DLD1 (cell line): Measurements from ENCODE around the gene CAPN9.
"Not testable (repeated sequence)": the region's sequence is repeated elsewhere in the genome, so short reads cannot be mapped to it uniquely, and the experiment has no call there.

Experiments
- in situ Hi-C: cut with HindIII; loops from 2 replicates; pipeline ENCODE4 v1.10.0; 2017; ENCODE audit warnings: low sequenced_read_pairs

Gene CAPN9

DNA sequence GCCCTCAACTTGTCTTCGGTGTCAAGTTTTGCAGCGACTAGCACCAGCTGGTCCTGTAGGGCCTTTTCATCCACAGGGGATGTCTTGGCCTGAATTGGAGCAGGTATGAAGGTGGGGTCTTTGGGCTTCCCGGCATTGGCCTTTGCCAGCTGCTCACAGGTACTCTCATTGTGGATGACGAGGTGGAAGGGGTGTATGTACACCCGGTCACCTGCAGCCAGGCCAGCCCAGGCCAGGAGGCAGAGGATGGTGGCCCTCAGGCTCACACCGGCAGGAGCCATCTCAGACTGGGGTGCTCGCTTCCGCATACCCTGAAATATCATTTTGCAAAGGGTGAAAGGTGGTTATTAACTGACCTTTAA is 36.7 kb upstream of the CAPN9 start:
- in situ Hi-C loops: no loop called here

DNA sequence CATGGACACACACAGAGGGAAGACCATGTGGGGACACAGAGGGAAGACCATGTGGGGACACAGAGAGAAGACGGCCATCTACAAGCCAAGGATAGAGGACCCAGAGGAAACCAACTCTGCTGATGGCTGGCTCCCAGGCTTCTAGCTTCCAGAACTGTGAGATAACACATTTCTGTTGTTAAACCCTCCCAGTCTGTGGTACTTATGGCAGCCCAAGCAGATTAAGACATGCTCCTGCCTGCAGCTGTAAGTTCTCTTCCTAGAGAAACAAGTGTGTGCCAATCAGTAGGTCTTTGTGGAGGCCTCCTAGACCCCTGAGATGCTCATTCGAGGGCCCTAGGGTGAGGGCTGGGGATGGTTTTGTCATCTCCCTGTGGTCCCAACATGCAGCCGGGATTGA is 35.9 kb upstream of the CAPN9 start:
- in situ Hi-C loops: no loop called here

DNA sequence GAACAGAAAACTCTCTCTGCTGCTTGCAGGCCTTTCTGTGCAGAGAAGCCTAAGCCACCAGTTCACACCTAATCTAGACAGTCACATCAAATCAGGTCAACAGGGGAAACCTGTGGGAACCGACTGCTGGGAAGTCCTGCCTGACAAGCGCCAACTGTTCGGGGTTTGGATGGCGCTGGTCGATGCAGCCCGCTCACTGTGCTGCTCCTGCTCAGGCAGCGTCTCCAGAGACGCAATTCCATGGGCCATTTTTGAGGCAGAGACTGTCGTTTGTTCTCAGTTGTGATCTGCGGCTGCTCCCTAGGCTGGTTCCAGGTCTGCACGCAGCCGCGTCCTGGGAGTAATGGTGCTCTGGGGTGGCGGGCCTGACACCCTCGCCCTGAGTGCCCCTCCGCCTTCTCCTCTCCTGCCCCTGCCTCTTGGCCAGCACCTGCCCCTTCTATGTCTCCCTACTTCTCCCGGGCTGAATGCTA is 34.7 kb upstream of the CAPN9 start:
- in situ Hi-C loops: no loop called here

DNA sequence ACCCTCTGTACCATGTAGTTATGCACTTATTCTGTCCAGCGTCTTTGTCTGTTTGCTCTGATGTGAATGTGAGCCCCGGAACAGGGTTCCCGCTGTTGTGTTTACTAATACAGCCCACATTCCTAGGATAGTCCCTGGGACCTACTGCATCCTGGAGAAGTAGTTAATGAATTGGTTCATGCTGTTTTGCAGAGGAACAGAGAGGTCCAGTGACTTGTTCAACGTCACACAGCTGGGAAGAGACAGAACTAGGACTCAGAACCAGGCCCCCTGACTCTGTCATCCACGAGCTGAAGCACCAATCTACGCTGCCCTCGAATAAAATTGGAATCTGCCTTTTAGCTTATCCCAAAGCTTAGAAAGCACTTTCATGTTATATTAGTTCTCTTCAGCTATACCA is 34.0 kb upstream of the CAPN9 start:
- in situ Hi-C loops: no loop called here

DNA sequence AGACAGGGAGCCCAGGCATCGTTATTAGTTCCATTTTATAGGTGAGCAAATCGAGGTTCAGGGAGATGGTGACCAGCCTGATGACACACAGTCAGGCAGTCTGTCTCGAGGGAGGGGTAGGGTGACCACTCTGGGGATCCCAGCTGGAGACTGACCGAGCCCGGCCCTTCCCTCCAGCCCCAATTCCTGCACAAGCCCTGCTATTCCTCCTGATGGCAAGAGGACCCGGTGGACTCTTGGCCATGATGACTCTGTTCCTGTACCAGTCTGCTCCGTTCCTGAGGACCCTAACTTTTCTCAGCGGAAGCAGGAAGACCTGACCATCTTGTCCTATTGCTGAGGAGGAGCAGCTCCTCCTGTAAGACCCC is 33.7 kb upstream of the CAPN9 start:
- in situ Hi-C loops: no loop called here

DNA sequence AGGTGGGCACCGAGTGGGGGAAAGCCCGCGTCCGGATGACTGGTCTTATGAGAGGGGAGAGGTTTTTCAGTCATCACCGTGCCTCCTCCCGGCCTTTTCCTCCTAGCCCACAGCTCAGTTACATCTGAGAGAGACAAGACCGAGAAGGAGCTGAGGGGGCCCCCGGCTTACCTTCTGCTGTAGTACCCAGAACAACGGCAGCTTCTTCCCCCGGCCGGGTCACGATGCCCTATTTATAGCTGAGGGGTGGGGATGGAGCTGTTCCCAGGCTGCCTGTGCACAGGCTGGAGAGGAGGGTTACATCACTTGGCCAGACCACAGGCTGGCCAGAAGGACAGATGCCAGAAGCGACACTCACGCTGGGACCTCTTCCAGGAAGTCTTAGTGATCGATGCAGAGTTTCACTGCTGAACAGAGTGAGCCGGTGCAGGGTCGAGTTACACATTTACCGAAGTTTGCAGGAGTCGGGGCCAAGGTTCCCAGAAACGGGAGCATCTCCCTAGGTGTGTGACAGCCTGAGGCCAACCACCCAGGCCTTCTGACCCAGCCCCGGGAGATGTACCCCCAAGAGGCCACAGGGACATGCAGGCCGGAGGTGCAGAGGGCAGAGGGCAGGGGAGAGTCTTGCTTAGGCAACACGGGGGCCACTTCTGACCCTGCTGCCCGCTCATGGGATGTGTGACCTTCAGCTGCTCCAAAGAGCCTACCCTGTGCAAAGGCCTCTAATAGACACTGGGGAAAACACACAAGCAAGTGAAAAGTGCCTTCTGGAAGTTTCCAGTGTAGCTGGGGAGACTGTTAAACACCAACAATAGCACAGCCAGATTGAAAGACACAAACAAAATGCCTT is 33.0 kb upstream of the CAPN9 start, which contains the start of gene AGT:
Gene AGT, minus strand, starts transcription at position 208 of the 850 bp plus-strand sequence. CDS start 3,299 bp downstream, outside the sequence.
- in situ Hi-C loops: no loop called here

DNA sequence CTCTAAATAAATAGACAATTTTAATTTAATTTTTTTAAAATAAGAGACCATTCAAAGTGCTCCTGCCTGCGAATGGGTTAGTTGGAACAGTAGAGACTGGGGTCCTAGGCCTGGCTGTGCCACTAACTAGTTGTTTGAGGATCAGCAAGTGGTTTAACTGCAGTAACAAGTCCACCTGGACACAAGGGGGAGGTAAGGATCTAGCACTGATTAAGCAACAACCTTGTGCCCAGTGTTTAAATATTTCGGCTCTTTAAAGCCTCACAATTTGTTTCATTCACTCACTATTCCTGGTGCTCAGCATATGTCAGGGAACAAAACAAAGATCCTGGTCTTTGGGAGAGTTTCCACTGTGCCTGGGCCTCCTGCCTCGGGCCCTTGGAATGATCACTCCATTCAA is 31.7 kb upstream of the CAPN9 start:
- in situ Hi-C loops: no loop called here

DNA sequence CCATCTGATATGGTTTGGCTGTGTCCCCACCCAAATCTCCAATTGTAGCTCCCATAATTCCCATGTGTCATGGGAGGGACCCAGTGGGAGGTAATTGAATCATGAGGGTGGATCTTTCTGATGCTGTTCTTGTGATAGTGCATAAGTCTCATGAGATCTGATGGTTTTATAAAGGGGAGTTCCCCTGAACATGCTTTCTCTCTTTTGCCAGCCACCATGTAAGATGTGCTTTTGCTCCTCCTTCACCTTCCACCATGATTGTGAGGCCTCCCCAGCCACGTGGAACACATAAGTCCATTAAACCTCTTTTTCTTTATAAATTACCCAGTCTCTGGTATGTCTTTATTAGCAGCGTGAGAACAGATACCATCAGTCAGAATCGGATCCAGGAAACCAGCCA is 30.7 kb upstream of the CAPN9 start:
- in situ Hi-C loops: not testable (repeated sequence)

DNA sequence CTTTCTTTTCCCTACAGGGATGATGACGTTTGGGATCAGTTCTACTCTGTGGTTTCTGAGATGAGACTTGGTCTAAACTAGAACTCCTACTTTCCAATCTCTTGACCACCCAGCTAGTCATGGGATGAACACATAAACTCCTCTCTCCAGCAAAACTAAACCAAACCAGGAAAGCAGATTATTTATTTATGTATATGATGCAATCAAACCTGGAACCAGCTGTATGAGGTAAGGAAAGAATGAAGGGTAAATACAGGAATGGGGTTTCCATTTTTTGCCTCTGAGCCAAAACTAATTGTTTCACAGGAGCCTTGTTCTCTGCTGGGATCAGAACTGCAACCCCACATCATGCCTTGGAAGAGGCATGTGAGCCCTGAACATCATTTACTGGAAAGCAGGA is 29.9 kb upstream of the CAPN9 start:
- in situ Hi-C loops: no loop called here

DNA sequence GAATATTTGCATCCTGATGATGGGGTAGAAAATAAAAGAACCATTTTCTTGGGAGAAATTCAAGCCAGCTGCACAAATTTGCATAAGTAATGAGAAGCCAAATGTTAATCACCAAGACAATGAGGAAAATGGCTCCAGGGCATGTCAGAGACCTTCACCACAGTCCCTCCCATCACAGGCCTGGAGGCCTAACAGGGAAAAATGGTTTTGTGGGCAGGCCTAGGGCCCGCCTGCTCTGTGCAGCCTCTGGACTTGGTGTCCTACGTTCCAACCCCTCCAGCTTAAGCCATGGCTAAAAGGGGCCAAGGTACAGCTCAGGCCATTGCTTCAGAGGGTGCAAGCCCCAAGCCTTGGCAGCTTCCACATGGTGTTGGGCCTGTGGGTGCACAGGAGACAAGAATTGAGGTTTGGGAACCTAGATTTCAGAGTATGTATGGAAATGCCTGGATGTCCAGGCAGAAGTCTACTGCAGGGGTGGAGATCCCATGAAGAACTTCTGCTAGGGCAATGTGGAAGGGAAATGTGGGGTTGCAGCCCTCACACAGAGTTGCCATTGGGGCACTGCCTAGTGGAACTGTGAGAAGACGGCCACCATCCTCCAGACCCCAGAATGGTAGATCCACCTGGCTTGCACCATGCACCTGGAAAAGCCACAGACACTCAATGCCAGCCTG is 25.2 kb upstream of the CAPN9 start:
- in situ Hi-C loops: not testable (repeated sequence)

DNA sequence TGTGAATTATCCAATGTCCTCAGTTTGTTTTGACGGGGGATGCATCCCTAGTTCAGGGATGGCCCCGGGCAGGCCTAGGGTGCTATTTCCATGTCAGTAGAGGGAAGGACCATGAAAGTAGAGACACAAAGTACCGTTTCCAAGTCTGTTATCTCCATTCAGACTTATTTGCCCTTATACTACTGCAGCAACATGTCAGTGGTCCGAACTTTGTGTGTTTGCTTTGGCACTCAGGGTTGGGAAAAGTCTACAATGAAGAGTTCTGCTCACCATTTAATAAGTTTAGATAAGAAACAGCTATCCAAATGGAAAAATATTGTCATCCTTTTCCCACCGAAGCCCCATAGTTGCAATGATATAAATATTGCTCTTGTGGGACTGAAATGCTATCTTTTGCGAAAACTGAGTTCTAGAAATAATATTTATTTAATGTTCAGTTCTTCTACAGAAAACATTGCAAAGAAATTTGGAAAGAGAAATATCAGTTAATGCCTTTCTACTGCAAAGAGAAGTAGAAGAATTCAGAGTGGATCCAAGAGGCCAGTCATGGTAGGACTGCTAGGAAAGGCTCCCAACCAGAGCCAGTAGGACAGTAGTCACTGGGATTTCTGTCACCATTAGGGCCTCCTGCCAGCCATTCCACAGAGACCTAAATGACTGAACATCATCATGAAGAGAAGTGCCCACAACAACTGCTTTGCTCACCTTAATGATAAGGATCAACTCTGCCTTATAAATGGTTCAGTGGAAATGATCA is 21.8 kb upstream of the CAPN9 start:
- in situ Hi-C loops: loop anchor here (5.0 kb wide), 1 partner anchor 83 kb away; the partner anchor contains the start of gene COG2

DNA sequence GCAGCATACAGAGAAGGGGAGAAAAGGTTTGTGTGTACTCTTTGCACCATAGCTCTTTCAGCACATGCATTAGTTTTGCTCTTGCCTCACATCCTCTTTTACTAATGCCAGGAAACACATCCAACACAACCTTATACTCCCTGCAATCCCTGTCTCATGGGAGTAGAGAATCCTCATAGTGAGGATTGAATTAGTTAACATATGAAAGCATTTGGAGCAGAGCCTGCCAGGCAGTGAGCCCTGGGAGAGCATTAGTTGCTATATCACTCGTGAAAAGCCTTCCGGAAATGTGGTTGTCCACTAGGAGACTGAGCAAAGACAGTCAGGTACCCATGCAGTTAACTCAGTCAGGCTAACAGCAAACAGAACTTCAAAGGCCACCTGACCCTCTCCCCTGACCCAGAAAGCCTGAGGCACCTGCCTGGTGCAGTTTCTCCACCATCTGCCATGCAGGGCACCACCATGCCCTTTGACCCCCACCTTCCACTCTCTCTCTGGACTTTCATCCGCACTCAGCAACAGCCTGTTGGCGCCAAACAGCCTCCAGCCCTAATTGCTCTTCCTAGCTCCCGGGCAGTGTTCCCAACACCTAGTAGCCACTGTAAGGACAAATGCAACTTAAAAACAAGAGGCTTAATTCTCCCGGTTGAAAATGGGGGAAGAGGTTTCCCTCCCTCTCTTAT is 18.3 kb upstream of the CAPN9 start:
- in situ Hi-C loops: loop anchor here (5.0 kb wide), 1 partner anchor 87 kb away; the partner anchor contains the start of gene COG2

DNA sequence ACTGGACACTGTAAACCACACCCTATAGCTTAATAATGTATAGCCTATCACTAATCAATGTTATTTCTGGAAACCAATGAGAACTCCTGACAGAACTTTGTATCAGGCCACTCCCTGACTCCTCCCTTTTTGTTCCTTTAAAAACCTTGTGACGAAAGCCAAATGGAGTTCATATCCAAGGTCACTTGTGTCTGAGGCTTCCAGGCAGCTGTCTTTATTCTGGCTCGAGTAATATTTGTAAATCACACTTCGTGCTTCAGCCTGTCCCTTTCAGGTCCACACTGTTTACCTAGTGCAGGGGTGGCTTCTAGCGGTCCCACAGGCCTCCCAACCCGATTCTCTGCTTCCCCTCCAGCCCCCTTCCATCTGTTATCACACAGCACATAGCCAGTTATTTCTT is 16.2 kb upstream of the CAPN9 start:
- in situ Hi-C loops: no loop called here

DNA sequence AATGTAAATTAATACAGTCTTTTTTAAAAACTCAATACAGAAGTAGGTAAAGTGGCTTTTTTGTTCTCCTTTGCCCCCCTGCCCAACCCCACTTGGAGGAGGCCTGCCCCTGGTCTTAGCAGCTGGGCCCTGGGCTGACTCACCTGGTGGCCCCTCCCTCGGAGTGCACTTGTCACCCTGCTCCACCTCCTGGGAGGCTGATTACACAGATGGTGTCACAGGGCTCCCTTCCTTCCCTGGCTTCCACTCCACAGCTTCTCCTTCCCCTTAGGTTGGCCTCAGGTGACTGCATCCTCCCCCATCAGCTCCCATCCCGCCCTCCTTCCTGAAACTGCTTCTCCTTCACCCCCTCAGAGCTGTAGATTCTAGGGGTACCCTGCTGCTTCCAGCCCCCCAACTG is 11.7 kb upstream of the CAPN9 start:
- in situ Hi-C loops: no loop called here

DNA sequence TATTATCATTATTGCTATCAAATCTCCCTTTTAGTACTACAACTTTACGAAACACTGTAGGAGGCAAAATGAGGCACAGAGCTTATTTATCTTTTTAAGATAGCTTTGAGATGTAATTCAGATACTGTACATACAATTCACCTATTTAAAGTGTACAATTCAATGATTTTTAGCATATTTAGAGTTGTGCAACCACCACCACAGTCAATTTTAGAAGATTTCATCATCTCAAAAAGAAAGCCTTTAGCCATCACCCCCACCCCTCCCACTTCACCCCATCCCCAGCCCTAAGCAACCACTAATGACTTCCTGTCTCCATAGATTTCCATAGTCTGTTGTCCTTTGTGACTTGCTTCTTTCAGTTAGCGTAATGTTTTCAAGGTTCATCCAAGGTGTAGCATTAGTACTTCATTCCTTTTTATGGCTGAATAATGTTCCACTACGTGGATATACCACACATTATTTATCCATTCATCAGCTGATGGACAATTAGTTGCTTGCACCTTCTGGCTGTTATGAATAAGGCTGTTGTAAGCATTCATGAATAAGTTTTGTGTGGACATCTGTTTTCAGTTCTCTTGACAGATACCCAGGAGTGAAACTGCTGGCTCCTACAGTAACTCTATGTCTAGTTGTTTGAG is 9.4 kb upstream of the CAPN9 start:
- in situ Hi-C loops: no loop called here

DNA sequence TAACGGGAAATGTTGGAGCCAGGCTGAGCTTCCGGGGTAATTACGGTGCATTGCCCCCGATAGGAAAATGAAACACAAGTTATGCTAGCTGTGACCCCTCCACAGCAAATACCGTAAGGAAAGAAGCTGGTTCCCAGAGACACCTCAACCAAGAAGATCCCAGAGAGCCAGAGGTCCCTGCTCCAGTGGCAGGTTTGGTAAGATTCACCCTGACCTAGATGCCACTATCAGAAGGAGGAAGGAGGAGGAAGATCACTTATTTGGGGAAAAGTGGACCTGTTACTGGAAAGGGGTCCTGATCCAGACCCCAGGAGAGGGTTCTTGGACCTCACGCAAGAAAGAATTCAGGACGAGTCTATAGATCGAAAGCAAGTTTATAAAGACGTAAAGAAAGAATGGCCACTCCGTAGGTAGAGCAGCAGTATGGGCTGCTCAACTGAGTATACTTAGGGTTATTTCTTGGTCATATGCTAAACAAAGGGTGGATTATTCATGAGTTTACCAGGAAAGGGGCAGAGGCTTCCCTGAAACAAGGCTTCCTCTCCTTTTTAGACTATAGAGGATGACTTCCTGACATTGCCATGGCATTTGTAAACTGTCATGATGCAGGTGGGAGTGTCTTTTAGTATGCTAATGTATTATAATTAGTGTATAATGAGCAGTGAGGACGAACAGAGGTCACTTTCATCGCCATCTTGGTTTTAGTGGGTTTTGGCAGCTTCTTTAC is 7.5 kb upstream of the CAPN9 start:
- in situ Hi-C loops: no loop called here

DNA sequence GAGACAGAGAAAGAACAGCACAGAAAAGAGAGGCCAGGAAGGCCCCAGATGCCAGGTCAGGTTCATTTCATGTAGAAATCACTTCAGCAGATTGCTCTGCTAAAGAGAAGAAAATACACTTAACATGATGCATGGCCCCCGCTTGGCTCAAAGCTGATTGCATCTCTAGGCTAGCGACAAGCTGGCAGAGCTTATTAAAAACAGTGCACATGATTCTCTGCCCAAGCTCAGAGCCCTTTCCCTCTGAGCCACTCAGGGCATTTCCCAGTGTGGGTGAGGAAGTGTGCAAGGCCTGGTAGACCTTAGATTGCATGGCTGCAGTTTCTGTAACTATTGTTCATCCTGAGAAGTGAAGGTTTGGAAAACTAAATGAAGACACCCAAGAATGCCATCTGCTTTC is 3.3 kb upstream of the CAPN9 start:
- in situ Hi-C loops: no loop called here

DNA sequence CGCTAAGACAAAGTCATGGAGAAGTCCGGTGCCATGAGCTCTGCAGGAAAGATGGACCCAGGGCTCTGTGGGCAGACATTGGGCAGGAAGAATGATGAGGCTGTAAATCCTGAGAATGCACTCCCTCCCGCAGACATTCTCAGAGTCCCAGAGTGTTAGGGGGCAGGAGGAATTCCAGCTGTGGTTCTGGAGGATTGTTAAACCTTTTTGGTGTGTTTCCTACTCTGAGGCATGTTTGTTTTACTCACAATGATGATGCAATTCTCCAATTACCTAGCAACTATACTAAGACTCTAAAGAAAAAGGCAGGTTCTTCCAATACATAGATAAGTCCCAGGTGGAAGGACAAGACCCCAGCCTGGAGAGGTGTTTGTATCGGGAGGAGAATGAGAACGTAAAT is 2.8 kb upstream of the CAPN9 start:
- in situ Hi-C loops: no loop called here

DNA sequence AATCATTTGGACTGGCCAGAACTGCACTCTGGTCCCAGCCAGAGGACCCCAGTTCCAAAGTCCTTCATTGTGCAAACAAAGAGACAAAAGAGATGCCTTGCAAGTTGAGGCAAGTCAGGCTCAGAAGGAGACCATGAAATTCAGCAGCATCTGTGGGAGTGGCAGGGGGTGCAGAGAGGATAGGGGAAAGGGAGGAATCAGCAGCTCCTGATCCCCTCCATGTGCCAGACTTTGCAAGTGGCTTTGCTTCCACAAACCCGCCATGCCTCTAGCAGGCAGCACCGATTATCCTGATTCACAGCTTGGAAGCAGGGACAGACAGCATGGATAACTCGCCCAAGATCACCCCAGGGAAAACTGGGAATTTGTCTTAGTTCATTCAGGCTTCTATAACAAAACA is 2.1 kb upstream of the CAPN9 start:
- in situ Hi-C loops: no loop called here

DNA sequence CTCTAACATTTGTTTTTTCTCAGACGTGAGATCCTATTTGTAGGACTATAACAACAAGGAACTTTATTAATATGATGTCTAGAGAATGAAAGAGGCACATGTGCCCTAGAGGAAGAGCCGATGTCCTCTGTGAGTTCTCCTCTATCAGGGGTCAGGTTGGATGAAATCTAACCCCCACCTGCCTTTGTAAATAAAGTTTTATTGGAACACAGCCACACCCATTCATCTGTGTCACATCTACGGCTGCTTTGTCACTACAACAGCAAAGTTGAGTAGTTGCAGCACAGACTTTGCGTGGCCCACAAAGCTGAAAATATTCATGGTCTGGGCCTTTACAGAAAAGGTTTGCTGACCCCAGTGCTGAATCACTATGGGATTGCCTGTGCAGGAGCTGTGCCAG is 571 bp upstream of the CAPN9 start:
- in situ Hi-C loops: no loop called here
